Measurements from ENCODE around the gene GNB1L. TPM values are rescaled to one million over a fixed set of nuclear protein-coding genes. Genes with fewer than 3 reads are reported as not detected.
A peak's percentile ranks its signal among the peaks of the same experiment; 100 is the strongest.

Gene GNB1L
- total and polyA plus RNA-seq, 2 of the 13 experiments (the other 11 are each of a cell fraction or from before 2014, with no cell fraction given): 2.5 to 7.4 TPM

- TF ChIP-seq, protein P1, sequence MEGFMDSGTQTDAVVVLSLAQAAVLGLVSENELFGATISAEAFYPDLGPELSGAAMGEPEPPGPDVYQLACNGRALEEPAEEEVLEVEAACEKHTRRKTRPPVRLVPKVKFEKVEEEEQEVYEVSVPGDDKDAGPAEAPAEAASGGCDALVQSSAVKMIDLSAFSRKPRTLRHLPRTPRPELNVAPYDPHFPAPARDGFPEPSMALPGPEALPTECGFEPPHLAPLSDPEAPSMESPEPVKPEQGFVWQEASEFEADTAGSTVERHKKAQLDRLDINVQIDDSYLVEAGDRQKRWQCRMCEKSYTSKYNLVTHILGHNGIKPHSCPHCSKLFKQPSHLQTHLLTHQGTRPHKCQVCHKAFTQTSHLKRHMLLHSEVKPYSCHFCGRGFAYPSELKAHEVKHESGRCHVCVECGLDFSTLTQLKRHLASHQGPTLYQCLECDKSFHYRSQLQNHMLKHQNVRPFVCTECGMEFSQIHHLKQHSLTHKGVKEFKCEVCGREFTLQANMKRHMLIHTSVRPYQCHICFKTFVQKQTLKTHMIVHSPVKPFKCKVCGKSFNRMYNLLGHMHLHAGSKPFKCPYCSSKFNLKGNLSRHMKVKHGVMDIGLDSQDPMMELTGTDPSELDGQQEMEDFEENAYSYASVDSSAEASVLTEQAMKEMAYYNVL (CRISPR knock-in tag; IDR thresholded peaks at IDR 0.05; ENCODE audit: borderline replicate concordance): peak; percentile 75
- TF ChIP-seq PHB2 (IDR thresholded peaks at IDR 0.05; ENCODE audit: partially characterized antibody) (no peak), GFI1 (CRISPR knock-in tag; IDR thresholded peaks at IDR 0.05; ENCODE audit: borderline replicate concordance) (no peak), ZNF790 (CRISPR knock-in tag; IDR thresholded peaks at IDR 0.05; ENCODE audit: borderline replicate concordance) (peak; percentile 60; the same call in 1 of the 2 replicates), CENPT (CRISPR knock-in tag; IDR thresholded peaks at IDR 0.05; ENCODE audit: low read depth) (peak; percentile 81; the same call in 1 of the 2 replicates), KLF6 (CRISPR knock-in tag; IDR thresholded peaks at IDR 0.05) (peak; percentile 79; the same call in 1 of the 2 replicates), YY1 (IDR thresholded peaks at IDR 0.05; ENCODE audit: insufficient read depth, insufficient replicate concordance, low read depth, low read length) (peak; percentile 63), ZNF20 (CRISPR knock-in tag; IDR thresholded peaks at IDR 0.05) (peak; percentile 84; the same call in 1 of the 2 replicates), TCF7 (IDR thresholded peaks at IDR 0.05; ENCODE audit: low read depth) (no peak), ZNF33A (CRISPR knock-in tag; IDR thresholded peaks at IDR 0.05; ENCODE audit: borderline replicate concordance) (no peak), HOXA9 (CRISPR knock-in tag; IDR thresholded peaks at IDR 0.05; ENCODE audit: borderline replicate concordance) (peak; percentile 91), PAWR (CRISPR knock-in tag; IDR thresholded peaks at IDR 0.05; ENCODE audit: borderline replicate concordance) (peak; percentile 79; the same call in 1 of the 2 replicates), ZFP37 (CRISPR knock-in tag; IDR thresholded peaks at IDR 0.05; ENCODE audit: borderline replicate concordance) (no peak), TCF12 (IDR thresholded peaks at IDR 0.05) (no peak), TCF12 (CRISPR knock-in tag; IDR thresholded peaks at IDR 0.05) (peak; percentile 54; the same call in 1 of the 2 replicates), HCFC1 (IDR thresholded peaks at IDR 0.05; ENCODE audit: low read depth, low read length) (0 out of 2 replicates have a peak, but pooled peaks have one; percentile 36), ONECUT2 (CRISPR knock-in tag; IDR thresholded peaks at IDR 0.05) (no peak), ZNF800 (CRISPR knock-in tag; IDR thresholded peaks at IDR 0.05) (peak; percentile 72; the same call in 1 of the 2 replicates), MAZ (IDR thresholded peaks at IDR 0.05; ENCODE audit: borderline replicate concordance, low read depth, low read length) (no peak), MAZ (CRISPR knock-in tag; IDR thresholded peaks at IDR 0.05; ENCODE audit: low read depth) (peak; percentile 64), KDM6A (CRISPR knock-in tag; IDR thresholded peaks at IDR 0.05; ENCODE audit: low read depth) (no peak), KMT2A (CRISPR knock-in tag; IDR thresholded peaks at IDR 0.05) (peak; percentile 49; the same call in 1 of the 2 replicates)
- TF ChIP-seq, protein P2, sequence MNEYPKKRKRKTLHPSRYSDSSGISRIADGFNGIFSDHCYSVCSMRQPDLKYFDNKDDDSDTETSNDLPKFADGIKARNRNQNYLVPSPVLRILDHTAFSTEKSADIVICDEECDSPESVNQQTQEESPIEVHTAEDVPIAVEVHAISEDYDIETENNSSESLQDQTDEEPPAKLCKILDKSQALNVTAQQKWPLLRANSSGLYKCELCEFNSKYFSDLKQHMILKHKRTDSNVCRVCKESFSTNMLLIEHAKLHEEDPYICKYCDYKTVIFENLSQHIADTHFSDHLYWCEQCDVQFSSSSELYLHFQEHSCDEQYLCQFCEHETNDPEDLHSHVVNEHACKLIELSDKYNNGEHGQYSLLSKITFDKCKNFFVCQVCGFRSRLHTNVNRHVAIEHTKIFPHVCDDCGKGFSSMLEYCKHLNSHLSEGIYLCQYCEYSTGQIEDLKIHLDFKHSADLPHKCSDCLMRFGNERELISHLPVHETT (CRISPR knock-in tag; conservative IDR thresholded peaks at IDR 0.05): peak; percentile 86
- TF ChIP-seq, protein P3, sequence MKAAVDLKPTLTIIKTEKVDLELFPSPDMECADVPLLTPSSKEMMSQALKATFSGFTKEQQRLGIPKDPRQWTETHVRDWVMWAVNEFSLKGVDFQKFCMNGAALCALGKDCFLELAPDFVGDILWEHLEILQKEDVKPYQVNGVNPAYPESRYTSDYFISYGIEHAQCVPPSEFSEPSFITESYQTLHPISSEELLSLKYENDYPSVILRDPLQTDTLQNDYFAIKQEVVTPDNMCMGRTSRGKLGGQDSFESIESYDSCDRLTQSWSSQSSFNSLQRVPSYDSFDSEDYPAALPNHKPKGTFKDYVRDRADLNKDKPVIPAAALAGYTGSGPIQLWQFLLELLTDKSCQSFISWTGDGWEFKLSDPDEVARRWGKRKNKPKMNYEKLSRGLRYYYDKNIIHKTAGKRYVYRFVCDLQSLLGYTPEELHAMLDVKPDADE (CRISPR knock-in tag; IDR thresholded peaks at IDR 0.05): peak; percentile 90
Measured at GRCh38 chr22:19854778-19855503, at the start of gene GNB1L, which contains the start of gene RTL10 (continued).

Data from HepG2 (cell line).